Natural killer cell (primary cell): Measurements from ENCODE around the gene IDH3G. TPM values are rescaled to one million over a fixed set of nuclear protein-coding genes. Genes with fewer than 3 reads are reported as not detected.
A peak's percentile ranks its signal among the peaks of the same experiment; 100 is the strongest.
"Not testable (repeated sequence)": the region's sequence is repeated elsewhere in the genome, so short reads cannot be mapped to it uniquely, and the experiment has no call there.

Experiments
- ATAC-seq, 3 donors: fragments of 150-1000 bp in 2 of 3; fragments of 200-7000 bp in 1 of 3; cut with Tn5 transposase; 1 replicate in 1 of 3; 2 replicates in 2 of 3; pipeline ENCODE4 v1.10.0; 2021; ENCODE audit warnings: mild to moderate bottlenecking in 2 of 3, moderate library complexity in 2 of 3
- DNase-seq, 2 donors: peaks; one replicate each; pipeline versions ENCODE4 v3.0.0 to v3.0.0-alpha.2; 2013 to 2021; ENCODE audit warnings: mixed read lengths in 1 of 2
- H3K27ac ChIP-seq: one replicate; pipeline ENCODE4 v1.5.1; 2013; ENCODE audit warnings: mild to moderate bottlenecking, low read length
- H3K27me3 ChIP-seq: one replicate; pipeline ENCODE4 v1.6.1; 2013; ENCODE audit warnings: low read length; ENCODE audit not compliant: control insufficient read depth, insufficient read depth
- H3K36me3 ChIP-seq: one replicate; pipeline ENCODE4 v1.6.1; 2013; ENCODE audit warnings: low read length; ENCODE audit not compliant: control insufficient read depth, insufficient read depth
- H3K4me1 ChIP-seq: one replicate; pipeline ENCODE4 v1.6.1; 2013; ENCODE audit warnings: low read length; ENCODE audit not compliant: control insufficient read depth, insufficient read depth
- H3K4me3 ChIP-seq: one replicate; pipeline ENCODE4 v1.5.1; 2013; ENCODE audit warnings: low read length
- H3K9me3 ChIP-seq: one replicate; pipeline ENCODE4 v1.6.1; 2013; ENCODE audit warnings: low read length; ENCODE audit not compliant: control insufficient read depth, insufficient read depth
- H3K27ac Mint-ChIP-seq, 2 donors: one replicate each; pipeline ENCODE4 v1.8.0; 2022; ENCODE audit warnings: mild to moderate bottlenecking in 2 of 2, mixed read lengths in 2 of 2, moderate library complexity in 1 of 2
- H3K27me3 Mint-ChIP-seq, 2 donors: one replicate each; pipeline ENCODE4 v1.8.0; 2022; ENCODE audit warnings: low read depth in 2 of 2, mixed read lengths in 2 of 2
- H3K36me3 Mint-ChIP-seq: one replicate; pipeline ENCODE4 v1.8.0; 2022; ENCODE audit warnings: mixed read lengths
- H3K4me1 Mint-ChIP-seq, 2 donors: one replicate each; pipeline ENCODE4 v1.8.0; 2022; ENCODE audit warnings: mixed read lengths in 2 of 2
- H3K4me3 Mint-ChIP-seq: one replicate; pipeline ENCODE4 v1.8.0; 2022; ENCODE audit warnings: mild to moderate bottlenecking, moderate library complexity, mixed read lengths
- H3K9me3 Mint-ChIP-seq, 2 donors: one replicate each; pipeline ENCODE4 v1.8.0; 2022; ENCODE audit warnings: mixed read lengths in 2 of 2
- CTCF ChIP-seq: fragments of 200-600 bp; IDR thresholded peaks from one replicate; pipeline ENCODE4 v1.8.0; 2022; ENCODE audit warnings: antibody characterized with exemption
- WGBS: methylation state at CpG from one replicate; pipeline ENCODE4 v1.1.7; 2013; ENCODE audit warnings: missing lambda C conversion rate; ENCODE audit not compliant: insufficient coverage; 5-methylcytosine and 5-hydroxymethylcytosine counted together
- intact Hi-C: fragments of 100-400 bp; cut with micrococcal nuclease; formaldehyde crosslinking; loops from one replicate; pipeline ENCODE4 v1.14.2; 2022
- total RNA-seq, 4 donors: library from RNA; stranded (reverse); fragments of 120-200 nt in 1 of 4; gene quantifications; one replicate each; pipeline versions ENCODE4 v1.2.3 to v1.2.4, GENCODE V29; 2013 to 2022

The IDH3G gene
- total RNA-seq, 3 donors from 2014 or later (not counting 1 experiment from before 2014, with no cell fraction given) = 70.1 to 76.5 (median 71.1) TPM

GRCh38 chrX:153820601-153821000 is 26.4 kb upstream of the IDH3G start:
- Mint-ChIP-seq H3K36me3 (no peaks in the 10 kb centered on the region), H3K4me3 (peak overlapping the region; percentile 76), H3K4me1 (peaks cover 60 to 68% of the 10 kb centered on the region in 2 donors), H3K27ac (peak overlapping the region; percentile 63 to 83), H3K27me3 (no peaks in the 10 kb centered on the region), H3K9me3 (no peaks in the 10 kb centered on the region)
- intact Hi-C loops = no loop called here
- H3K9me3 ChIP-seq = no peaks in the 10 kb centered on the region
- H3K27ac ChIP-seq = peak overlapping the region; percentile 63
- H3K27me3 ChIP-seq = no peaks in the 10 kb centered on the region
- DNase-seq = no peak
- peaks cover 93% of the 10 kb centered on the region for H3K4me1 ChIP-seq
- no peak for TF ChIP-seq CTCF
- no peak for ATAC-seq
- H3K36me3 ChIP-seq = no peaks in the 10 kb centered on the region
- H3K4me3 ChIP-seq = no peak overlapping the region
- WGBS = 63% methylated on average over 6 of the region's 7 CpGs

- WGBS = 39% methylated on average over 19 of the region's 23 CpGs
- Histone ChIP-seq H3K4me1 (peaks cover 92% of the 10 kb centered on the region), H3K4me3 (peak overlapping the region; percentile 15), H3K27me3 (no peaks in the 10 kb centered on the region), H3K36me3 (no peaks in the 10 kb centered on the region), H3K27ac (peak overlapping the region; percentile 51), H3K9me3 (no peaks in the 10 kb centered on the region)
- no peaks in the 10 kb centered on the region for H3K36me3 Mint-ChIP-seq
- H3K27me3 Mint-ChIP-seq = peaks cover 0 to 6% of the 10 kb centered on the region in 2 donors
- ATAC-seq = no peak
- H3K27ac Mint-ChIP-seq = peak overlapping the region; percentile 26 to 83
- peaks cover 60 to 66% of the 10 kb centered on the region in 2 donors for H3K4me1 Mint-ChIP-seq
- TF ChIP-seq CTCF = no peak
- DNase-seq = no peak
- no peaks in the 10 kb centered on the region for H3K9me3 Mint-ChIP-seq
- intact Hi-C loops = loop anchor here (5.0 kb wide), 1 partner anchor 88 kb away; no protein-coding TSS in a partner anchor
- H3K4me3 Mint-ChIP-seq = peak overlapping the region; percentile 66
Measured at GRCh38 chrX:153819384-153820040, 25.3 kb upstream of the IDH3G start.

GRCh38 chrX:153818571-153819383 is 24.6 kb upstream of the IDH3G start:
- peak overlapping the region; percentile 15 for H3K4me3 ChIP-seq
- intact Hi-C loops = loop anchor here (5.0 kb wide), 1 partner anchor 89 kb away; no protein-coding TSS in a partner anchor

GRCh38 chrX:153818064-153818463 is 23.9 kb upstream of the IDH3G start:
- DNase-seq, H3K36me3 ChIP-seq, H3K27ac ChIP-seq, H3K27ac Mint-ChIP-seq, H3K9me3 Mint-ChIP-seq, ATAC-seq, H3K36me3 Mint-ChIP-seq, H3K9me3 ChIP-seq, H3K27me3 Mint-ChIP-seq, H3K27me3 ChIP-seq, H3K4me3 ChIP-seq: not testable (repeated sequence)
- peaks cover 81% of the 10 kb centered on the region for H3K4me1 ChIP-seq
- WGBS = 81% methylated on average over 6 of the region's 9 CpGs
- H3K4me1 Mint-ChIP-seq = peaks cover 56 to 59% of the 10 kb centered on the region in 2 donors
- intact Hi-C loops = loop anchor here (5.0 kb wide), 1 partner anchor 89 kb away; no protein-coding TSS in a partner anchor
- peak overlapping the region; percentile 78 for H3K4me3 Mint-ChIP-seq

More at GRCh38 chrX:153818571-153819383, 24.6 kb upstream of the IDH3G start:
- no peak for TF ChIP-seq CTCF
- peaks cover 0 to 7% of the 10 kb centered on the region in 2 donors for H3K27me3 Mint-ChIP-seq
- H3K36me3 Mint-ChIP-seq = no peaks in the 10 kb centered on the region
- no peaks in the 10 kb centered on the region for H3K27me3 ChIP-seq
- no peaks in the 10 kb centered on the region for H3K9me3 Mint-ChIP-seq
- H3K27ac Mint-ChIP-seq = peak overlapping the region; percentile 26 to 83
- peaks cover 56 to 60% of the 10 kb centered on the region in 2 donors for H3K4me1 Mint-ChIP-seq
- no peaks in the 10 kb centered on the region for H3K36me3 ChIP-seq
- ATAC-seq = peak; percentile 58 to 72 (median 70)
- DNase-seq = peak; percentile 60 to 79
- peaks cover 85% of the 10 kb centered on the region for H3K4me1 ChIP-seq
- peak overlapping the region; percentile 66 for H3K4me3 Mint-ChIP-seq
- peak overlapping the region; percentile 51 for H3K27ac ChIP-seq
- no peaks in the 10 kb centered on the region for H3K9me3 ChIP-seq
- WGBS = 10% methylated on average over 67 of the region's 67 CpGs
